Activated T-helper 2 cell treated with anti-CD3 and anti-CD28 coated beads, Interferon-gamma antibody, Interleukin-2, Interleukin-4, amounts not matched to agents 10 μg/mL and 5 μg/mL and 100 μg/mL, durations not matched to agents 14 hours and 24 hours and 36 hours (primary cell): ENCODE measurements around the gene COL4A3. TPM values are rescaled to one million over a fixed set of nuclear protein-coding genes. Genes with fewer than 3 reads are reported as not detected.

Source experiments
- DNase-seq: peaks from one replicate; pipeline ENCODE4 v3.0.0; 2021; ENCODE audit warnings: low spot score
- H3K27ac Mint-ChIP-seq: one replicate; pipeline ENCODE4 v1.8.0; 2021; ENCODE audit warnings: mixed read lengths
- H3K27me3 Mint-ChIP-seq: one replicate; pipeline ENCODE4 v1.8.0; 2021; ENCODE audit warnings: low read depth, mixed read lengths
- H3K36me3 Mint-ChIP-seq: one replicate; pipeline ENCODE4 v1.8.0; 2021; ENCODE audit warnings: low read depth, mixed read lengths
- H3K4me1 Mint-ChIP-seq: one replicate; pipeline ENCODE4 v1.8.0; 2021; ENCODE audit warnings: low read depth, mixed read lengths
- H3K4me3 Mint-ChIP-seq: one replicate; pipeline ENCODE4 v1.8.0; 2021; ENCODE audit warnings: low read depth, mild to moderate bottlenecking, moderate library complexity, mixed read lengths
- H3K9me3 Mint-ChIP-seq: one replicate; pipeline ENCODE4 v1.8.0; 2021; ENCODE audit warnings: mixed read lengths
- intact Hi-C: fragments of 100-400 bp; cut with micrococcal nuclease; formaldehyde crosslinking; loops from one replicate; pipeline ENCODE4 v1.15.1; 2023
- total RNA-seq: library from RNA; stranded (reverse); gene quantifications from 2 replicates; pipeline ENCODE4 v1.2.3, GENCODE V29; 2022

COL4A3 gene
- total RNA-seq, 1 donor from 2014 or later, result not detected

DNA sequence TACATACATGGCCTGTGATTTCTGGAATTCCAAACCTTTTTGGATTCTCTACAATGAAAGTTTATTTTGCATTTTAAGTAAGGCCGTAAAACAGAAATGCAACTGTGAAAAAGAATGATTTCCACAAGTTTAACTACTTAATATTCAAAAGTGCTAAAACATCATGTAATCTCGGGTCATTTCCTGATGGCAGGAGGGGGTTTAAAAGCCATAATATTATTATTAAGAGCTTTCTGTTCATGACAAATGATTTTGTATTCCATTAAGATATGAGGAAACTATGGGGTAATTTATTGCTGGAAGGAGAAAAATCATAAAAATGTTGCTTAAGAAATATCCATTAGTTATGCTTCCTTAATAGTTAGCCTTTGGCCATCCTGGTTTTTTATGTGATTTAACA, 65.7 kb downstream of the COL4A3 start:
- no peak overlapping the region for H3K4me3 Mint-ChIP-seq
- DNase-seq, result no peak
- no peaks in the 10 kb centered on the region for H3K36me3 Mint-ChIP-seq
- no peaks in the 10 kb centered on the region for H3K9me3 Mint-ChIP-seq
- peaks cover 6% of the 10 kb centered on the region for H3K27me3 Mint-ChIP-seq
- intact Hi-C loops, result no loop called here
- no peak overlapping the region for H3K27ac Mint-ChIP-seq
- no peaks in the 10 kb centered on the region for H3K4me1 Mint-ChIP-seq

DNA sequence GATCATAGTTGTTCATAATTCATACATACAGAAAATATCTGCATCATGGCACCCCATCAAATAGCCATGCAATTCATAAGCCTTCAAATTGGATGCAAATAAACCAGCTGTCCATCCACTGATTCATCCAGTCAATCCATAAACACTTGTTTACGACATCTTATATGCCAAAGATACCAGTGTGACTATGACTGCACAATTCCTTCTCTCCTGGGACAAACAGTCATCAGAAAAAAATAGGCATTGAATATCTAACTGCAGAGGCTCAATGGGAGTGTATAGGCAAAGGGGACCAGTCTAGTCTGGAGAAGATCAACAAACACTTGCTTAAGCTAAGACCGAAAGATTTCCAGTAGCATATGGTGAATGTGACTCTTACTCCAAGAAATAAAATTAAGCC, 70.0 kb downstream of the COL4A3 start:
- H3K27me3 Mint-ChIP-seq, result peaks cover 6% of the 10 kb centered on the region
- H3K4me3 Mint-ChIP-seq, result no peak overlapping the region
- no peaks in the 10 kb centered on the region for H3K36me3 Mint-ChIP-seq
- no peak for DNase-seq
- H3K4me1 Mint-ChIP-seq, result no peaks in the 10 kb centered on the region
- intact Hi-C loops, result no loop called here
- H3K9me3 Mint-ChIP-seq, result no peaks in the 10 kb centered on the region
- no peak overlapping the region for H3K27ac Mint-ChIP-seq

GRCh38 chr2:227237786-227238185, 73.4 kb downstream of the COL4A3 start:
- H3K27me3 Mint-ChIP-seq, result peaks cover 6% of the 10 kb centered on the region
- no peaks in the 10 kb centered on the region for H3K4me1 Mint-ChIP-seq
- H3K9me3 Mint-ChIP-seq, result no peaks in the 10 kb centered on the region
- H3K36me3 Mint-ChIP-seq, result no peaks in the 10 kb centered on the region
- no peak overlapping the region for H3K27ac Mint-ChIP-seq
- intact Hi-C loops, result loop anchor here (1.0 kb wide), 1 partner anchor 107 kb away; no protein-coding TSS in a partner anchor
- H3K4me3 Mint-ChIP-seq, result no peak overlapping the region
- DNase-seq, result no peak

DNA sequence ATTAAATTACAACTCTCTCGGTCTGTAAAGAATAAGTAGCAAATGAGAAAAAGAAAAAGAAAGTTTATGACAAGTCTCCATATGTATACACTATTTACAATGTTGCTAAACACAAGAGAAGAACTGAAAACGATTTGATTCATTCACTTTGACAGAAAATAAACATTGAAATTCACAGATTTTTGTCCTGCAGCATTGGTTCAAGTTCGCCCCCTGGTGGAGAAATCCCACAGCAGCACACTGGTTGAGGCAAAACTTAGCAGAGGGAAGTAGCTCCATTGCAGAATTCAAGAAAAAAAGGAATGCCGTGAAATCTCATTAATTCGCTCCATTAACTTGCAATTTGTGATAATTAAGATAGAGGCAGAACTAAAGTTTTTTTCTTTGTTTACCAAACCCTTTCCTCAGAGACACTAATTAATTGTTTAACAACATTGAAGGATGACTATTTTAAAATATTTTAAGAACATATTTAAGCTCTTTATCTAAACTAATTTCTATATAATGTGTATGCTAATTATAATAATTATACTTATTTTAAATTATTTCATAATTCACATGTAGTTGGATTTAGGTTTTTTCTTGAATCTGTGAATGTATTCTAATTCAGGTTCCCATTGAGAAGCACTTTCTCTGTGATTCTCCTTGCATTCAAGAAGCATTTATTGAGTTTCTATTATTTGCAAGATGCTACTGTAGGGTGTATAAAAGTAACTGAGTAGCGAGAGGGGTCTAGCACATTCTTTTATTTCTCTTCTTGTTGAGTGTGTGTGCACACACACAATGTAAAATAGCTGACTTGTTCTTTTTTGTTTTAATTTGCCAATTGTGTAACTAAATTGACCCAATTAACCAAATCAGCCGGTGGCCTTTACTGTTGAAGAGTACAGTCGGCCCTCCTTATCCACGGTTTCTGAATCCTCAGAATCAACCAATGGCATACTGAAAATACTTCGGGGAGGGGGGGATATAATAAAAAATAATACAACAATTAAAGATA, 74.1 kb downstream of the COL4A3 start:
- intact Hi-C loops, result loop anchor here (1.0 kb wide), 1 partner anchor 108 kb away; no protein-coding TSS in a partner anchor
- Mint-ChIP-seq H3K36me3 (no peaks in the 10 kb centered on the region), H3K4me3 (no peak overlapping the region), H3K4me1 (no peaks in the 10 kb centered on the region), H3K27me3 (peaks cover 6% of the 10 kb centered on the region), H3K27ac (no peak overlapping the region), H3K9me3 (no peaks in the 10 kb centered on the region)
- peak; percentile 14 for DNase-seq

DNA sequence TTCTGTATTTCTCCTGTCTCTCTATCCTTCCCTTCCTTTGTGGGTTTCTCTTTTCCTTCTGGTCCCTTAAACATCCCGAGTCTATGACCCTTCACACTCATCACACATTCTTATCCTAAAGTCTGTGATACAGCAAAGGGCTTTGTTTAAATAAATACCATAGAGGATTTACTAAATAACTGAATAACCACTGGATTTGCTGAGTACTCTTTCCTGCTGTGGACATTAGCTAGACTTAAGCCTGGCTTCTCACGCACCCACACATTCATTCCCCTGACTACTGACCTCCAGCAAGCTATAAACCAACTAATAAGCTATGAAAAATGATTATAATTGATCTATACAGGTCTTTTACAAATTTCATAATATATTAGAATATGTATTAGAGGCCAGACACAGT, 76.6 kb downstream of the COL4A3 start:
- Mint-ChIP-seq H3K4me1 (no peaks in the 10 kb centered on the region), H3K36me3 (no peaks in the 10 kb centered on the region), H3K4me3 (no peak overlapping the region), H3K27ac (no peak overlapping the region), H3K27me3 (peaks cover 3% of the 10 kb centered on the region), H3K9me3 (no peaks in the 10 kb centered on the region)
- DNase-seq, result no peak
- intact Hi-C loops, result no loop called here

GRCh38 chr2:227248876-227249275, 84.5 kb downstream of the COL4A3 start:
- Mint-ChIP-seq H3K4me1 (no peaks in the 10 kb centered on the region), H3K27me3 (peaks cover 2% of the 10 kb centered on the region), H3K27ac (no peak overlapping the region), H3K4me3 (no peak overlapping the region), H3K36me3 (no peaks in the 10 kb centered on the region), H3K9me3 (no peaks in the 10 kb centered on the region)
- intact Hi-C loops, result no loop called here
- DNase-seq, result no peak

GRCh38 chr2:227252831-227253230, 88.4 kb downstream of the COL4A3 start:
- Mint-ChIP-seq H3K27ac (no peak overlapping the region), H3K27me3 (peaks cover 1% of the 10 kb centered on the region), H3K4me3 (no peak overlapping the region), H3K4me1 (no peaks in the 10 kb centered on the region), H3K36me3 (no peaks in the 10 kb centered on the region), H3K9me3 (no peaks in the 10 kb centered on the region)
- DNase-seq, result no peak
- intact Hi-C loops, result no loop called here

- DNase-seq, result no peak
- H3K4me3 Mint-ChIP-seq, result no peak overlapping the region
These were observed 92.2 kb downstream of the COL4A3 start for GRCh38 chr2:227256605-227257004.

GRCh38 chr2:227257820-227258219, 93.4 kb downstream of the COL4A3 start:
- no peak overlapping the region for H3K4me3 Mint-ChIP-seq
- peaks cover 1% of the 10 kb centered on the region for H3K27me3 Mint-ChIP-seq
- H3K36me3 Mint-ChIP-seq, result no peaks in the 10 kb centered on the region
- no peak for DNase-seq
- no peak overlapping the region for H3K27ac Mint-ChIP-seq
- H3K4me1 Mint-ChIP-seq, result no peaks in the 10 kb centered on the region
- H3K9me3 Mint-ChIP-seq, result no peaks in the 10 kb centered on the region
- intact Hi-C loops, result no loop called here

More at GRCh38 chr2:227256605-227257004, 92.2 kb downstream of the COL4A3 start:
- Mint-ChIP-seq H3K9me3 (no peaks in the 10 kb centered on the region), H3K4me1 (no peaks in the 10 kb centered on the region), H3K36me3 (no peaks in the 10 kb centered on the region), H3K27me3 (peaks cover 1% of the 10 kb centered on the region), H3K27ac (no peak overlapping the region)
- intact Hi-C loops, result no loop called here

- H3K4me1 Mint-ChIP-seq, result no peaks in the 10 kb centered on the region
- H3K27me3 Mint-ChIP-seq, result no peaks in the 10 kb centered on the region
- no peaks in the 10 kb centered on the region for H3K9me3 Mint-ChIP-seq
- DNase-seq, result no peak
- intact Hi-C loops, result no loop called here
- H3K4me3 Mint-ChIP-seq, result no peak overlapping the region
- no peak overlapping the region for H3K27ac Mint-ChIP-seq
- no peaks in the 10 kb centered on the region for H3K36me3 Mint-ChIP-seq
These were observed 95.6 kb downstream of the COL4A3 start for GRCh38 chr2:227260041-227260440.

GRCh38 chr2:227267410-227268115, 103.1 kb downstream of the COL4A3 start:
- no peaks in the 10 kb centered on the region for H3K9me3 Mint-ChIP-seq
- intact Hi-C loops, result no loop called here
- H3K4me1 Mint-ChIP-seq, result no peaks in the 10 kb centered on the region
- H3K36me3 Mint-ChIP-seq, result no peaks in the 10 kb centered on the region
- no peak overlapping the region for H3K4me3 Mint-ChIP-seq
- peaks cover 5% of the 10 kb centered on the region for H3K27me3 Mint-ChIP-seq
- DNase-seq, result no peak
- no peak overlapping the region for H3K27ac Mint-ChIP-seq

DNA sequence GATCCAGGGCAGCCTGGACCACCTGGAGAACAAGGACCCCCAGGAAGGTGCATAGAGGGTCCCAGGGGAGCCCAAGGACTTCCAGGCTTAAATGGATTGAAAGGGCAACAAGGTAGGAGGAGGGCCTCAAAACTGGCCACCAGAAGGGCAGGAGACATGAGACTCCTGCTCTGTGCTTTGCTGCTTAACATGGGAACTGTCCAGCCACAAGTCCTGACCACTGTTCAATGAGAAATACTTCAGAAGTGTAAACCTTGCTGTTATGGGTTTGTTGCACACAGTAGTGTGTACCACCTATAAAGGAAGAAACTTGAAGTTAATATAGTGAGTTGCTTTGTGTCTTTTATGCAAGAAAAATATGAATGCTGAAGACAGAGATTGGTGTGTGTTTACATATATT, 116.5 kb downstream of the COL4A3 start:
- Mint-ChIP-seq H3K4me3 (no peak overlapping the region), H3K9me3 (no peaks in the 10 kb centered on the region), H3K36me3 (no peaks in the 10 kb centered on the region), H3K4me1 (no peaks in the 10 kb centered on the region), H3K27ac (no peak overlapping the region), H3K27me3 (no peaks in the 10 kb centered on the region)
- no peak for DNase-seq
- intact Hi-C loops, result no loop called here

DNA sequence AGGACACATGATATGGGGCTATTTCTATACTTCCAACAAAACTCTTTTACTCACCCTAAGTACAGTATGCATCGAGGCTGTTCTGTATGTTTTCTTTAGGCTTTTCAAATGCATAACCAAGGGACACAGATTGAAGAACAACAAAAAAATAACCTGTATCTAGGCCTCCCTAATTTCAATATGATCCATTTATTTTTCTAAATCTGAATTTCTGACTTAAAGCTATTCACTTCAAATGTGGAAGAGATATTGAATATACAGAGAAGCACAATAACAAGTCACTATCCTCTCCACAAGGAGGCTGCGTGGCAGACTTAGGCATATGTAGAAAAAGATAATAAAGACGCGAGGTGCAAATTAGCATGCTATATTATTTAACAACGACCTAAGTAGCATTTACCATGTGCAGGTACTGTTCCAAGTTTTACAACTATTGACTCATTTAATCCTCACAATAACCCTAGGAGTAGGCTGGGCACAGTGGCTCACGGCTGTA, 121.4 kb downstream of the COL4A3 start:
- intact Hi-C loops, result no loop called here
- no peak overlapping the region for H3K4me3 Mint-ChIP-seq
- no peak for DNase-seq
- no peaks in the 10 kb centered on the region for H3K4me1 Mint-ChIP-seq
- H3K27ac Mint-ChIP-seq, result no peak overlapping the region
- H3K36me3 Mint-ChIP-seq, result no peaks in the 10 kb centered on the region
- no peaks in the 10 kb centered on the region for H3K27me3 Mint-ChIP-seq
- H3K9me3 Mint-ChIP-seq, result no peaks in the 10 kb centered on the region
